Mesendoderm (in vitro differentiated cells): ENCODE measurements around the gene LTBP2.

ENCODE experiments used
- DNase-seq: peaks from one replicate; pipeline ENCODE4 v3.0.0; 2013
- H2AK5ac ChIP-seq: 2 replicates; pipeline ENCODE4 v1.6.1; 2013; ENCODE audit warnings: low read length, inconsistent platforms
- H2BK120ac ChIP-seq: 2 replicates; pipeline ENCODE4 v1.6.1; 2013; ENCODE audit warnings: low read depth, mild to moderate bottlenecking, low read length, moderate library complexity, mixed read lengths
- H2BK15ac ChIP-seq: replicated peaks from 2 replicates; pipeline ENCODE4 v1.6.1; 2013; ENCODE audit warnings: low read depth, mild to moderate bottlenecking, moderate library complexity
- H2BK5ac ChIP-seq: 2 replicates; pipeline ENCODE4 v1.6.1; 2013; ENCODE audit warnings: low read length, inconsistent platforms
- H3K18ac ChIP-seq: 2 replicates; pipeline ENCODE4 v1.6.1; 2013; ENCODE audit warnings: mild to moderate bottlenecking, low read length, mixed read lengths
- H3K23ac ChIP-seq: one replicate; pipeline ENCODE4 v1.6.1; 2013; ENCODE audit warnings: low read length
- H3K27ac ChIP-seq: 2 replicates; pipeline ENCODE4 v1.5.1; 2013; ENCODE audit warnings: low read depth, mild to moderate bottlenecking, inconsistent platforms, low read length, moderate library complexity
- H3K27me3 ChIP-seq: 2 replicates; pipeline ENCODE4 v1.6.1; 2013; ENCODE audit warnings: low read length, control low read depth, mild to moderate bottlenecking, inconsistent platforms; ENCODE audit not compliant: insufficient read depth, poor library complexity
- H3K36me3 ChIP-seq: 2 replicates; pipeline ENCODE4 v1.6.1; 2013; ENCODE audit warnings: low read length, inconsistent platforms; ENCODE audit not compliant: control insufficient read depth, insufficient read depth
- H3K4ac ChIP-seq: one replicate; pipeline ENCODE4 v1.6.1; 2013; ENCODE audit warnings: low read depth, mild to moderate bottlenecking, low read length, moderate library complexity
- H3K4me1 ChIP-seq: 2 replicates; pipeline ENCODE4 v1.6.1; 2013; ENCODE audit warnings: low read depth, low read length, inconsistent platforms; ENCODE audit not compliant: control insufficient read depth
- H3K4me2 ChIP-seq: 2 replicates; pipeline ENCODE4 v1.6.1; 2013; ENCODE audit warnings: low read length
- H3K4me3 ChIP-seq: 2 replicates; pipeline ENCODE4 v1.5.1; 2013; ENCODE audit warnings: mild to moderate bottlenecking, low read length
- H3K56ac ChIP-seq: one replicate; pipeline ENCODE4 v1.6.1; 2013; ENCODE audit warnings: low read length
- H3K79me1 ChIP-seq: 2 replicates; pipeline ENCODE4 v1.6.1; 2013; ENCODE audit warnings: low read length, inconsistent platforms
- H3K79me2 ChIP-seq: 2 replicates; pipeline ENCODE4 v1.6.1; 2013; ENCODE audit warnings: mild to moderate bottlenecking, low read length; ENCODE audit not compliant: control insufficient read depth, insufficient read depth
- H3K9ac ChIP-seq: 2 replicates; pipeline ENCODE4 v1.6.1; 2013; ENCODE audit warnings: low read length, inconsistent platforms
- H4K5ac ChIP-seq: one replicate; pipeline ENCODE4 v1.6.1; 2013; ENCODE audit warnings: low read length
- H4K8ac ChIP-seq: one replicate; pipeline ENCODE4 v1.6.1; 2013; ENCODE audit warnings: low read depth, mild to moderate bottlenecking, control low read depth, low read length, moderate library complexity
- WGBS: extraction: QIAGEN DNeasy Blood & Tissue Kit; methylation state at CpG from one replicate; pipeline ENCODE4 v1.1.7; 2013; ENCODE audit warnings: low lambda C conversion rate, missing lambda C conversion rate; ENCODE audit not compliant: insufficient coverage; ENCODE audit errors: extremely low coverage; 5-methylcytosine and 5-hydroxymethylcytosine counted together

The LTBP2 gene

DNA sequence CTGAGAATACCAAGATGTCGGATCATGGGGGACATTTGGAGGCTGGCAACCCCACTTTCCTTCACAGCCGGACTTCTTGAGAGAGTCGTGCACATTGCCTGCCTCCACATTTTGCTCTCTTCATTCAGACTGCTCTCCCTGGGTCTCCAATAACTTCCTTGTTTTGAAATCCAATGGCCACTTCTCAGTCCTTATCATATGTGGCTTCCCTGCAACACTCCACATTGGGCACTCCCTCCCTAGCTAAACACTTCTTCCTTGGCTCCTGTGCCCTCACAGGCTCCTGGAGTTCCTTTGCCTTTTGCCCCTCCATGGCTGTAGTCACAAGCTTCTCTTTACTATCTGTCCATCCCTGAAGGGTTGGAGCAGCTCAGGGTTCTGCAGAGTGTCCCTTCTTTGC lies 149.0 kb downstream of the LTBP2 start:
- WGBS, result no CpG with 5 or more reads among the region's 3 CpGs
- no peak for DNase-seq
- H2BK120ac ChIP-seq, result no peak overlapping the region
- no peak overlapping the region for H3K4ac ChIP-seq
- no peak overlapping the region for H3K56ac ChIP-seq
- H2BK5ac ChIP-seq, result no peak overlapping the region
- H3K23ac ChIP-seq, result no peak overlapping the region
- no peak overlapping the region for H3K27ac ChIP-seq
- no peaks in the 10 kb centered on the region for H3K79me1 ChIP-seq
- H3K18ac ChIP-seq, result no peak overlapping the region
- no peak overlapping the region for H3K9ac ChIP-seq
- H4K5ac ChIP-seq, result no peak overlapping the region
- no peak overlapping the region for H3K4me3 ChIP-seq
- H2AK5ac ChIP-seq, result no peak overlapping the region
- H3K4me2 ChIP-seq, result no peak overlapping the region
- no peaks in the 10 kb centered on the region for H3K36me3 ChIP-seq
- H3K4me1 ChIP-seq, result no peaks in the 10 kb centered on the region
- no peaks in the 10 kb centered on the region for H3K27me3 ChIP-seq
- no peak overlapping the region for H4K8ac ChIP-seq
- H2BK15ac ChIP-seq, result no peak overlapping the region
- no peaks in the 10 kb centered on the region for H3K79me2 ChIP-seq

DNA sequence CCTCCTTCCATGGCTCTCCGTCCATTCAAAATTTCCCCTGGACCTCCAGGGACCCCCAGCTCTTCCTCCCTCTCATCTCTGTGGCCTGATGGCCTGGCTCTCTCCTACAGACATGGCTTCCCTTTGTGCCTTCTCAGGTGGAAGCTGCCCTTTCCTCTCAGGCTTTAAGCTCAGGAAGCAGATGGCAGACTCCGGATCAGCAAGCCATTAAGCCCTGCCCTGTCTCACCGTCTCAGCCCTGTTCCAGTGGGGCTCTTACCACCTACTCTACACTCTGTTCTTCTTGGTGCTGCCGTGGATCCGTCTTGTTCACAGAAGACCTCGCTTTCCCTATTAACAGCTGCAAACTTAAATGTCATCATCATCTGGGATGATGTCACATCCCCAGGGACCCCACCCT lies 152.1 kb downstream of the LTBP2 start:
- no peak overlapping the region for H4K8ac ChIP-seq
- peak overlapping the region; percentile 0 for H3K56ac ChIP-seq
- no peak overlapping the region for H3K4ac ChIP-seq
- H3K4me3 ChIP-seq, result no peak overlapping the region
- H3K79me2 ChIP-seq, result no peaks in the 10 kb centered on the region
- H3K23ac ChIP-seq, result no peak overlapping the region
- H2BK15ac ChIP-seq, result no peak overlapping the region
- no peaks in the 10 kb centered on the region for H3K4me1 ChIP-seq
- H2AK5ac ChIP-seq, result peak overlapping the region; percentile 69
- no peak overlapping the region for H3K18ac ChIP-seq
- no peaks in the 10 kb centered on the region for H3K79me1 ChIP-seq
- no peak for DNase-seq
- no peak overlapping the region for H3K9ac ChIP-seq
- H2BK120ac ChIP-seq, result no peak overlapping the region
- no peak overlapping the region for H4K5ac ChIP-seq
- WGBS, result no CpG with 5 or more reads among the region's 6 CpGs
- no peaks in the 10 kb centered on the region for H3K36me3 ChIP-seq
- H3K27ac ChIP-seq, result no peak overlapping the region
- no peak overlapping the region for H2BK5ac ChIP-seq
- no peaks in the 10 kb centered on the region for H3K27me3 ChIP-seq
- no peak overlapping the region for H3K4me2 ChIP-seq

DNA sequence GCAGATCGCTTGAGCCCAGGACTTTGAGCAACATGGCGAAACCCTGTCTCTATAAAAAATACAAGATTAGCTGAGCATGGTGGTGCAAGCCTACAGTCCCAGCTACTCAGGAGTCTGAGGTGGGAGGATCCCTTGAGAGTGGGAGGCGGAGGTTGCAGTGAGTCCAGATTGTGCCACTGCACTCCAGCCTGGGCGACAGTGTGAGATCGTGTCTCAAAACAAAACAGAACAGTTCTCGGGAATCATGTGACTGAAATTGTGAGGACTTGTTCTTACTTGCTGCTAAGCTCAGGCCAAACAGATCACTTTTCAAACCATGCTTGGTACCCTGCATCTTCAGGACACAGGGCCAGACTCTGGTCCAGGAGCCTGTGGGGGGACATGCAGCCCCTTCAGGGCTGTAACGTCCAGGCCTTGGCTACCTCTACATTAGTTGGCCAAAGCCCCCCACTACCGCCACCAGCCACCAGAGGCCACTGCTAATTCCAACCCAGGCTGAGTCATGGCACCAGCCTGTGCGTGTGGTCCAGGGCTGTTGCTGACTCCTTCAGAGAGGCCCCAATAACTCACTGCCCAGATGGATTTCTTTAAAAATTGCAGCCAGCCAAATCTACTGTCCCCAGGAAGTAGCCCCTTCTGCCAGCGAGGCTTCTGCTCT lies 152.6 kb downstream of the LTBP2 start:
- no peaks in the 10 kb centered on the region for H3K4me1 ChIP-seq
- H3K27ac ChIP-seq, result no peak overlapping the region

DNA sequence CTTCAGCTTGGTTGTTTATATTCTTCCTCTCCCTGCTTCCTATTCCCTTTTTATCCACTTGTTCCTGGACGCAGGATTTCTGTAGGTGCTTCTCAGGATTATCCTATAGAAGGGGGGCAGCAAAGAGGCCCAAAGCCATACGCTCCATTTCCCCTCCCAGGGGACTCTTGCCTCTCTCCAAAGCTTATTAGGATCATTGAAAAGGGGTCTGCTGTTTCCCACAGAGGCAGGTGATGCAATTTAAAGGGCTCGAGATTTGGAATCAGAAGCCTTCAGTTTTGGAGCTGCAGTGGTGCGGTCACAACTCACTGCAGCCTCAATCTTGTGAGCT lies 154.5 kb downstream of the LTBP2 start:
- H3K27me3 ChIP-seq, result no peaks in the 10 kb centered on the region
- H3K56ac ChIP-seq, result peak overlapping the region; percentile 9
- WGBS, result no CpG with 5 or more reads among the region's 4 CpGs
- no peak overlapping the region for H3K4me3 ChIP-seq
- no peak overlapping the region for H3K18ac ChIP-seq
- no peak overlapping the region for H3K27ac ChIP-seq
- H3K9ac ChIP-seq, result no peak overlapping the region
- no peak overlapping the region for H2BK120ac ChIP-seq
- no peaks in the 10 kb centered on the region for H3K36me3 ChIP-seq
- DNase-seq, result no peak
- H2AK5ac ChIP-seq, result no peak overlapping the region
- no peak overlapping the region for H3K23ac ChIP-seq
- H4K5ac ChIP-seq, result no peak overlapping the region
- H2BK15ac ChIP-seq, result no peak overlapping the region
- H2BK5ac ChIP-seq, result no peak overlapping the region
- no peaks in the 10 kb centered on the region for H3K79me2 ChIP-seq
- H4K8ac ChIP-seq, result no peak overlapping the region
- H3K4me1 ChIP-seq, result no peaks in the 10 kb centered on the region
- H3K4ac ChIP-seq, result no peak overlapping the region
- H3K4me2 ChIP-seq, result no peak overlapping the region
- H3K79me1 ChIP-seq, result no peaks in the 10 kb centered on the region

More for the DNA sequence above, 152.6 kb downstream of the LTBP2 start:
- Histone ChIP-seq H2BK15ac (no peak overlapping the region), H3K79me1 (no peaks in the 10 kb centered on the region), H3K4me3 (no peak overlapping the region), H2BK5ac (no peak overlapping the region), H4K5ac (no peak overlapping the region), H3K36me3 (no peaks in the 10 kb centered on the region), H3K18ac (no peak overlapping the region), H3K23ac (no peak overlapping the region), H2AK5ac (no peak overlapping the region), H3K56ac (peak overlapping the region; percentile 0), H4K8ac (no peak overlapping the region), H3K9ac (no peak overlapping the region), H3K27me3 (no peaks in the 10 kb centered on the region), H2BK120ac (no peak overlapping the region), H3K4ac (no peak overlapping the region), H3K4me2 (no peak overlapping the region), H3K79me2 (no peaks in the 10 kb centered on the region)
- WGBS, result no CpG with 5 or more reads among the region's 10 CpGs
- DNase-seq, result peak; percentile 69

GRCh38 chr14:74456684-74457564 lies 155.1 kb downstream of the LTBP2 start:
- Histone ChIP-seq H3K9ac (no peak overlapping the region), H2AK5ac (peak overlapping the region; percentile 62), H2BK120ac (no peak overlapping the region), H3K27me3 (no peaks in the 10 kb centered on the region), H3K4me2 (no peak overlapping the region), H3K23ac (no peak overlapping the region), H2BK5ac (no peak overlapping the region), H4K5ac (no peak overlapping the region), H3K4me1 (no peaks in the 10 kb centered on the region), H2BK15ac (no peak overlapping the region), H3K27ac (no peak overlapping the region), H3K56ac (peak overlapping the region; percentile 9), H3K36me3 (no peaks in the 10 kb centered on the region), H3K79me2 (no peaks in the 10 kb centered on the region), H3K18ac (no peak overlapping the region), H3K79me1 (no peaks in the 10 kb centered on the region), H4K8ac (no peak overlapping the region), H3K4me3 (no peak overlapping the region), H3K4ac (no peak overlapping the region)
- no peak for DNase-seq
- WGBS, result no CpG with 5 or more reads among the region's 17 CpGs
